ENCODE data around the gene RPUSD1.

DNA sequence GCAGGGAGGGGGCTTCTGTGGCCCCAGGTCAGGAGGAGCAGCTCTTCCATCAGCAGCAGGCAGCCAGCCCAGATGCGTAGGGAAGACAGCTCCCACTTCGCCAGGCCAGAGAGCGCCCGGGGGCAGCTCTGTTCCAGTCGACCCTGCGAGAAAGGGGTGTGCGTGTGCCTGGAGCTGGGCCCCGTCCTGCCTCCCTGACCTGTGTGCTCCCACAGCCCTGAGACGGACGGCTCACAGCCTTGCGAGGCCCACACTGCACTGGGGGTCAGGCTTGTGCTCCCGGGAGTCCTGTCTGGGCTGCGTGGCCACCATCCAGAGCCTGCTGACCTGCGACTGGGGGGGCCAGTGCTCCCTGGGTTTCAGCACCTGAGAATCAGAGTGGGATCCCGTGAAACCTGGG is 28.1 kb downstream of the RPUSD1 start:
- TF ChIP-seq EZH2 (IDR thresholded peaks at IDR 0.05; ENCODE audit: low read length): no peak
- TF ChIP-seq, protein P1, sequence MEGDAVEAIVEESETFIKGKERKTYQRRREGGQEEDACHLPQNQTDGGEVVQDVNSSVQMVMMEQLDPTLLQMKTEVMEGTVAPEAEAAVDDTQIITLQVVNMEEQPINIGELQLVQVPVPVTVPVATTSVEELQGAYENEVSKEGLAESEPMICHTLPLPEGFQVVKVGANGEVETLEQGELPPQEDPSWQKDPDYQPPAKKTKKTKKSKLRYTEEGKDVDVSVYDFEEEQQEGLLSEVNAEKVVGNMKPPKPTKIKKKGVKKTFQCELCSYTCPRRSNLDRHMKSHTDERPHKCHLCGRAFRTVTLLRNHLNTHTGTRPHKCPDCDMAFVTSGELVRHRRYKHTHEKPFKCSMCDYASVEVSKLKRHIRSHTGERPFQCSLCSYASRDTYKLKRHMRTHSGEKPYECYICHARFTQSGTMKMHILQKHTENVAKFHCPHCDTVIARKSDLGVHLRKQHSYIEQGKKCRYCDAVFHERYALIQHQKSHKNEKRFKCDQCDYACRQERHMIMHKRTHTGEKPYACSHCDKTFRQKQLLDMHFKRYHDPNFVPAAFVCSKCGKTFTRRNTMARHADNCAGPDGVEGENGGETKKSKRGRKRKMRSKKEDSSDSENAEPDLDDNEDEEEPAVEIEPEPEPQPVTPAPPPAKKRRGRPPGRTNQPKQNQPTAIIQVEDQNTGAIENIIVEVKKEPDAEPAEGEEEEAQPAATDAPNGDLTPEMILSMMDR (optimal IDR thresholded peaks at IDR 0.05 in 1 of 3, IDR thresholded peaks at IDR 0.05 in 1 of 3, conservative IDR thresholded peaks at IDR 0.05 in 1 of 3; ENCODE audit: extremely low read depth in 1 of 3, insufficient read depth in 2 of 3, low read length in 3 of 3): no peak

Measured in keratinocyte (primary cell).